AG08395 (cell line): ENCODE measurements around the gene DIP2C.
"Not testable (repeated sequence)": the region's sequence is repeated elsewhere in the genome, so short reads cannot be mapped to it uniquely, and the experiment has no call there.

ENCODE experiments used
- DNase-seq: peaks from one replicate; pipeline ENCODE4 v3.0.0; 2012; ENCODE audit warnings: mixed read lengths, low spot score

Gene DIP2C

DNA sequence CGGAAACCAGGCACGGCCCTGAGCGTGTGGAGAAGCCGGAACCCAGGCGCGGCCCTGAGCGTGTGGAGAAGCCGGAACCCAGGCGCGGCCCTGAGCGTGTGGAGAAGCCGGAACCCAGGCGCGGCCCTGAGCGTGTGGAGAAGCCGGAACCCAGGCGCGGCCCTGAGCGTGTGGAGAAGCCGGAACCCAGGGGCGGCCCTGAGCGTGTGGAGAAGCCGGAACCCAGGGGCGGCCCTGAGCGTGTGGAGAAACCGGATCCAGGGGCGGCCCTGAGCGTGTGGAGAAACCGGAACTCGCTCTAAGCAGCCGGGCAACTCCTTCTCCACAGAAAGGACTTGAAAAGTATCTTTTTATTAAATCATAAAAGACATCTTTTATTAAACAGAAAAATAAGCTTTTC, 388.9 kb downstream of the DIP2C start:
- DNase-seq, result not testable (repeated sequence)

DNA sequence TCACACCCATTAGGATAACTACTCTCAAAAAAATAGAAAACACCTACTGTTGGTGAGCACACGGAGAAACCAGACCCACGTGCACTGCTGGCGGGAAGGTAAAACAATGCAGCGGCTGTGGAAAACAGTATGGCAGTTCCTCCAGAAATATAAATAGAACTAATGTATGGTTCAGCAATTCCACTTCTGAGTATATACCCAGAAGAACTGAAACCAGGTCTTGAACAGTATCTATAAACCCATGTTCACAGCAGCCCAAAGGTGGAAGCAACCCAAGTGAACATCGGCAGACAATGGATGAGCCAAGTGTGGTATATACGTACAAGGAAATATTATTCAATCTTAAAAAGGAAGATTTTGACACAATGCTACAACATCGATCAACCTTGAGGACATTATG, 389.5 kb downstream of the DIP2C start:
- DNase-seq, result no peak

DNA sequence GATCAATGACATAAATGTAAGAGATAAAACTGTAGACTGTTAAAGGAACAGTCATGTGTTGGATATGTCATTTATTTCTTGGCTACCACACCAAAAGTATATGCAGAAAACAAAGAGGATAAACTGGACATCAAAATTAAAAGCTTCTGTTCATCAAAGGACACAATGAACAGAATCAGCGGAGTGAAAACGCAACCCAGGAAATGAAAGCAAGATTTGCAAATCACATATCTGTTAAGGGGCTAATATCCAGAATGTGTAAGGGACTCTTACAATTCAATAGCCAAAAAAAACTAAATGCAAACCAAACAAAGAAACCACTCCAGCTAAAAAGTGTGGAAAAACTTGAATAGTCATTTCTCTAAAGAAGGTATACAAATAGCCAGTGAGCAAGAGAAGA, 390.0 kb downstream of the DIP2C start:
- DNase-seq, result no peak

DNA sequence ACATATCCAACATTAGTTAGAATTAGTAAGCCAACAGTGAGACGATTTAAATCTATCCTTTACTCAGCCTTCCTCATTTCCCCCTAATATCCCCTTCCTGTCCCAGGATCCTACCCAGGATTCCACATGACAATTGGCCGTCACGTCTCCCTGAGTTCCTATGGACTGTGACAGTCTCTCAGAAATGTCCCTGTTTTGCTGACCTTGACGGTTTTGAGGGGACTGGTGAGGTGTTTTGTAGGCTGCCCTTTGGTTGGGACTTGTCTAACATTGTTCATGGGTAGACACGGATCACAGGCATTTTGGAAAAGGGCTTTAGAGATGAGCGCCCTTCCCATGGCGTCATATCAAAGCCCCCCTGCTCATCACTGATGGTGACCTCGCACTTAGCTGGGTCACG, 391.4 kb downstream of the DIP2C start:
- no peak for DNase-seq

DNA sequence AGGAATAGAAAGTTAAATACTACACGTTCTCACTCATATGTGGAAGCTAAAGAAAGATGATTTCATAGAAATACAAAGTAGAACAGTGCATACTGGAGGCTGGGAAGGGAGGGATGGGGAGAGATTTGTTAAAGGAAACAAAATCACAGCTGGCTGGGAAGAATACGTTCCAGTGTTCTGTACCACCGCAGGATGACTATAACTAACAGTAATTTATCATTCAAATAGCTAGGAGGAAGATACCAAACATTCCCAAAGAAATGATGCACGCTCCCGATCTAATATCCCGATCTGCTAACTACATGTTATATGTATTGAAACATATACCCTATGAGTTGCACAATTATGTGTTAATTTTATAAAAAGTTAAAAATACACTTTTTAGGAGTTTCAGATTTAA, 391.9 kb downstream of the DIP2C start:
- peak; percentile 31 for DNase-seq

DNA sequence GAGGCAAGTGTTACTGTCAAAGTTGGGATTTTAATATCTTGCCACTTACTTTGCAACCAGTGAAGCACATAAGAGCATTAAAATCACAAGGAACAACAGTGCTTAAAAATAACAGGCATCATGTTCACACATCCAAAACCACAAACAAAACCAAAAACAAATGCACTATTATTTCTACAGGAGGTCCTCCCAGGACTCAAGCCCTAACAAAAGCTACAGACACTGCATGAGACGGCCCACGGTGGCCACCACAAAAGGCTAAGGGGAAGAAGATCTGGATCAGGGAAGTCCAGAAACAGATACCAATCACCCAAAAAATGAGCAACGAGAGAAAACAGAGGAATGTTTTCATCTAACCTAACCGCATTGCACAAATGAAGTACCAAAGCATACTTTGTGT, 395.8 kb downstream of the DIP2C start:
- no peak for DNase-seq

DNA sequence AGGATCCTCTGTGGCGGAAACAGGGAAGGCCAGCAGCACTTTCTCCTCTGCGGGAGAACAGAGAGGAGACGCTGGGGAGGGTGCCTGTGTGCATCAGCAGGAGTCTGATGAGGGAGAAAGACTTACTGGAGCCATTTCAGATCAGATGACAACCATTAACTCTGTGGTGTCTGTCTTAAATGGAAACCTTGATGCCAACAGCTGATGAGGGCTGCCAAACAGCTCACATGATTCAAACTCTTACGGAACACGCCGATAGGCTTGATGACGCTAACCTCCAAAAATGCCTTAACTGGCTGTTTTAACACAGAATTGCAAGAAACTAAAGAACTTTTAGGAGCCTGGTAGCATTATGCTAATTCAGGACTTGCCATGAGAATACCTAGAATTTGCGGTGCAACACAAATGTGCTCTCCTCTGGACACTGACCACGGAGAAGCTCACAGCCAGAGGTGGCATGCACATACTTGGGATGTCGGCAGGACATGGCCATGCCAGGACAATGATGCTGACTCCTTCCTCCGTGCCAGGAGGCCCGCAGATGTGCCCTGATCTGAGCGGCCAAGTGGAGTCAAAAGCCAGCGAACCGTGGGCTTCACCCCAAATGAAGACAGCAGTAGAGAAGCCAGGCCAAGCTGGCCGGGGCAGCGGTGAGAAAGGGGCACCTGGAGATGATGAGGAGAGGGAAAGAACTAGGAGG, 399.3 kb downstream of the DIP2C start:
- DNase-seq, result peak; percentile 77

DNA sequence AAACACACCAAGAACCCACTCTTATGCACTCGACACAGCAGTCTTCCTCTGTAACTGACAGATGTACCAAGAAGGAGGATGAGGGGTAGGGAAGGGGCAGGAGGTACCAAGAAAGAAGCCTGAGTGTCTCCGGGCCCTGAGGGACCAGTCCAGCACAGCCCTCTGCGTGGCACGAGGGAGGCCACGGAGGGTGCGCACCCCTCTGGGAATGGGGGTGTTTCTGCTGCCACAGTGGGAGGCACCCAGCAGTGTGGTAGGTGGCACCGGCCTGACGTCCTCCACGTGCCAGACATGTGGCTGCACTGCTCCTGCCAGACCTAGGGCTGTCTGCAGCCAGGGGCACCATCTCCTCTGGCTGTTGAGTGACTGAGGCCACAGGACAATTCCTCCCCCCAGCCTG, 399.9 kb downstream of the DIP2C start:
- DNase-seq, result no peak

DNA sequence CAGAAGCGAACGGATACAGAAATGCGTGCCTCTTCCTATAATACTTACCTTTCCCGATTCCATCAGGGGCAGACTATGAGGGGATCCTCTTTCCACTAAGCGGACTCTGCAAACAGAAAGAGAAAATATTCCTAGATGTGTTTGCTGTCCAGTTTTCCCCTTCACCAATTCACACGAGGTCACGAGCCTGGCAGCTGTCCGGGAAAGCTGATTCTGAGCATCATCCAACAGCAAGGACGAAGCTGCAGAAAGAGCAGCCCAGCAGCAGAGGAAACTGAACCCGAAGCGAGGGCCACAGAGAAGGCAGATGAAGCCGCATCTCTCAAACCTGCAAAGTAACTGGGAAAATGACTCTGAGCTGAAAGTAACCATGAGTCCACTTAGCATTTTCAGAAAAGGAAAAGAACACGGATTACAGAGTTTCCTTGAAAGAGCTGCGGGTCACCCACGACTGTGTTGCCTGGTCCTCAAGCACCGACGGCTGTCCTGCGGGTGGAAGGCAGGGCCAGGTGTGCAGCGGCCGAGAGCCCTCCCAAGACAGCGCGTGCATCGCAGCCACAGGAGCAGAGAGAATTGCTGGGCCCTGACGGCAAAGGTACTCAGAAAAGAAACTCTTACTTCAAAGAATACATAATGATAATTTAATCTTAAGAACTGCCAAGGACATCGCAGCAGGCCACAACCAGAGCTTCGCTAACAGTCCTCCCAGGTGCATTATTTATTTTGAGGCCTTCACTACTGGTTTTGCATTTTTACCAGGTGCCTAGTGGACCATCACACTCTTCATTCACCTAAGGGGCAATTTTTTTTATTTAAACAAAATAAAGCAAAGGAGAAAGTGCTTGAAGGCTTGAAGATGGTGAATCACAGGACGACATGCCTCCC, 400.9 kb downstream of the DIP2C start:
- no peak for DNase-seq

DNA sequence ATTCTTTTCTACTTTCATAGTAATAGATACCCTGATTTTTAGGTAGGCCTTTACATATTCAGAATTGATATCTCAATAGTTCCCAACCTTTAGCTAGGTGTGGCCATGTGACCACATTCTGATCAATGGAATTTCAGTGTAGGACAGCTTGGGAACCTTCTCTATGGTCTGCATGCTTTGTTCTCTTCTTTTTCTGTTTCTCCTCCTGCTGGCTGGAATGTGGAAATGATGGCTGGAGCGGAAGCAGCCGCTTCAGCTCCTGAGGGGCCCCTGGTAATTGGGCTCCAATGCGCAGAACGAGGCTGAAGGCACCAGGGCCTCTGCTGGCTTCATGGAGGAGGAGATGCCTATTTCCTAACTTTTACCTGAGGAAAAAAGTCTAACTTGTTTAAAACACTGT, 401.7 kb downstream of the DIP2C start:
- DNase-seq, result peak; percentile 17

DNA sequence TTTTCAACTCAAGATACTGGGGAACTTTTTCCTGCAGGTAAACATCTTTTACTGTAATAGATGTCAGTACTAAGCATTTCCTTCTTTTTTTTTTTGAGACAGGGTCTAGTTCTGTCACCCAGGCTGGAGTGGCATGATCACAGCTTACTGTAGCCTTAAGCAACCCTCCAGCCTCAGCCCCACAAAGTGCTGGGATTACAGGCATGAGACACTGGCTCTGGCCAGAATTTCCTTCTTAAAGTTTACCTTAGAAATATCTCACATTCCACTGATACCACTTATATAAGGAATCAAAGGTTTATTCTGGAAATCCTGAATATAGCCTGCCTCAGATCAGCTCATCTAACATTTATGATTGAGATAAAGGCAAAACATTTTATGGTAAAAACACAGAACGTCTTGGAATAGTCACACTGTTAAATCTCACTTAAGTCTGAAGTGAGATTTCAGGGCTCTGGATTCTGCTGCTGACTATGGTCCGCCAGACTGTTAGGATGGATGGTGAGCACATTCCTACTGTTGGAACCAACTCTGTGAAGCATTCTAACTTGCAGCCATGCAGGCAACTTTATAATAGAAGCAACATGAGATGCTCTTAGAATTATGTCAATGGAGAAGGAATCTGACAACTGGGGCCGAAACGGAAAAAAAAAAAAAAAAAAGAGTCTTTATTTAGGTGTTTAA, 402.3 kb downstream of the DIP2C start:
- no peak for DNase-seq

DNA sequence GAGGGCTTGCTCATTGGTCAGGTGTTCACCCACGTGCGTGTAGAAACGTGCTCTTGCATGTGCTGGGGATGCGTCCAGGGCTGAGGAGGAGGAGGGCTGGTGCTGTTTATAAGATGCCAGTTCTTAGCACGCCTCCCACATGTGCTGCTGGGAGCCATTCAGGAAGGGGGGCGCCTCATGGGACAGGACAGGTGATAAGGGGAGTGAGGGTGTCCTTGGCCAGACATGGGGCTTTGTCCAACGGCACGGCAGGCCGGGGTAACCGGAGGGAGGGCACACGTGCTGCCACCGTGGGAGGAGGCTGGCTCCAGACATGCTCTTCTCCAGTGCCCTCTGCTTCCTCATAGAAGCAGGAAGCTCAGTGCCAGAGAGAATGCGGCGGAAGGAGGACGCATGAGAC, 404.3 kb downstream of the DIP2C start:
- no peak for DNase-seq

DNA sequence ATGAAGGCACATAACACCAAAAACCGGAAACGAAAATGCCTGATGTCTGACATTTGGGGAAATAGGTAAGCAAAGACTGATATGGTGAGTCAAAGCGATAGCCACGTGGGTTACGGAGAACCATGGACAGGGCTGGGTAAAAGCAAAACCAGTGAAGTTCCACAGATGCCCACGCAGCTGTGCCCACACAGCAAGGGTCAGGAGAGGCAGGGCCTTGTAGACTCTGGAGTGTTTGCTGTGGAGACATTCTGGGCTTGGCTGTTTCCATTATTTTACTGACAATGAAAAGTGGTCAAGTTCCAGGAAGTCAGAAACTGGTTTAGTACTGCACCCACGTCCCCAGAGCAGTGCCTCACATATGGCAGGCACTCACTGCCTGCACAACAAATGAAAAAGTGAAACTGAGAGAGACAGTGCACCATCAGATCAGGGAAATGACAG, 405.5 kb downstream of the DIP2C start:
- DNase-seq, result no peak

DNA sequence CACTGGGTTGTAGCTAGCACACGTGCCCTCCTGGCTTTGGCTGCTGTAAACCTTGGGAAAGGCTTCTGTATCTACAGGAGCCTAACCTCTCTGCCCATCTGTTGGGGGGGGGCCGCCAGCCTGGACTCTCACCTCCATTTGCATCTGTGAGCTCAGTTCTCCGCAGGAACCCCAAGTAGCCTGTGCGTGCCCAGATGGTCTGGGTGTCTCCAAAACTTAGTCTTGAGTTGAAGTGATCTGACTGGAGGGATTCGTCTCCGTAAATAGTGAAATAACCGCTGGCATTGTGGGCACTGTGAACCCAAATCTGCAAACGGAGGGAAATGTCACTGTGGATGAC, 406.4 kb downstream of the DIP2C start:
- no peak for DNase-seq

DNA sequence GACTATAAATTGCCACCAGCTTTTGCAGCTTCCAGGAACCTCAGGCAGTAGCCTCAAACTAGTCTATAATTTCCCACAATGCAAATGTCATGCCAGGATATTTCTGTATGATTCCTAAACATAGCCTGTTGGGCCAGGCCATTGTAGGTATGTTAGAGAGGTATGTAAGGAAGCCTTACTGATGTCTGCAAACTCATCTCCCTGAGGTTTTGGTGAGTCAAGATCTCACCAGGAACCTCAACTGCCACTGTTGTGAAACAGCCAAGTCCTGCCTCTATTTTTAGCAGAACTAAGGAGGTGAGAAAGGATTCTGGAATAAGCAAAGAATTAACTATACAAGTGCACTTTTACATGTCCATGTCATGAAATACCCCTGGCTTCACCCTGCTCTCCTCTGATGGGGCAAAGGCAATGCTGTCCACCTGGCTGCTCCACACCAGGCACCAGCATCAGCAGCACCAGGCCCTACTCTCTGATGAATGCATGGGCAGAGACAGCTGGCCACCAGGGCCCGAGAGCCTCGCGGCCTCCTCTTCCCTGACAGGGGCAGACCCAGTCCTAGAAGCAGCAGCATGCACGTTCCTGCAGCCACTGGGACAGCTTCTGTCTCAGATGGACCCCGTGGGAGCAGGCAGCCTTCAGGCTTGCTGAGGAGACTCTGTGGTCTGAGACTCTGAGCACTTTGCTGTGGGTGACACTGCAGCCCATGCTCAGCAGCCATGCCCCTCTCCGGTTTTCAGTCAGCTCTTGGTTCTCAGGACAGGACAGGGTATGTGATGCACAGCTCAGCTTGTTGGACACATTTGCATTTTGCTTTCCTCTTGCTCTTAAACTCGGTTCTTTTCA, 407.0 kb downstream of the DIP2C start:
- DNase-seq, result peak; percentile 40

DNA sequence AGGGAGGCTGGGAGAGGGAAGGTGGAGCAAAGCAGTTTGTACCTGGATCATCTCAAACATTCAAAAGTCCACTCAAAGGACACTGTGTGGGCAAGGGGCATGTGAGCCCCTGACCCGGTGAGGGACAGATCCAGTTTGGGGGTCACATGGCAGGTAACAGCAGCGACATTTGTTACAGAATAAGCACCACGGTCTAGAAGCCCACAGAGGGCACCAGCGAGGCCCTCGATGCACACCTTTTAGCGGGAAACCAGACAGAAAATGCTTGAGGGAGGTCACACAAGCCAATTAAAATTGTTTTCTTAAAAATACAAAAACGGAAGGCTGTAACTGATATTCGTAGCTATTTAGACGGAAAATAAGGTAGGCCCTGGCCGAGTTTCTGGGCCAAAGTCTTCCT, 409.8 kb downstream of the DIP2C start:
- DNase-seq, result no peak

DNA sequence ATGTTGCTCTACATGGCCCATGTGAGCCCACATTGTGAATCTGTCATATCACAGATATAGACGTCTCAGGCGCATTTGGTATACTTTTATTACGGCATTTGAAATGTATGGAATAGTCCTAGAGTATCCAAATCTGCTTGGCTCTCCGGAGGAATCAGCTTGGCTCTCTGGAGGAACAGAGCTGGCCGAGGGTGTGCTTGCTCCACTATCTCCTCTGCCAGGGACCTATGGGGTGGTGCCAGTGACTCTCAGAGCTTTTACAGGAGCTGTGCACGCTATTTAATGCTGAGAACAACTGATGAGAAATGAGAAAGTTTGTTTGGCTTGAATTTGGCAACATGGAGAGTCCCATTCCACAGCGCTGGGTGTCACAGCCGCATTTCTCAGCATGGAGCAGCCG, 410.2 kb downstream of the DIP2C start:
- no peak for DNase-seq

DNA sequence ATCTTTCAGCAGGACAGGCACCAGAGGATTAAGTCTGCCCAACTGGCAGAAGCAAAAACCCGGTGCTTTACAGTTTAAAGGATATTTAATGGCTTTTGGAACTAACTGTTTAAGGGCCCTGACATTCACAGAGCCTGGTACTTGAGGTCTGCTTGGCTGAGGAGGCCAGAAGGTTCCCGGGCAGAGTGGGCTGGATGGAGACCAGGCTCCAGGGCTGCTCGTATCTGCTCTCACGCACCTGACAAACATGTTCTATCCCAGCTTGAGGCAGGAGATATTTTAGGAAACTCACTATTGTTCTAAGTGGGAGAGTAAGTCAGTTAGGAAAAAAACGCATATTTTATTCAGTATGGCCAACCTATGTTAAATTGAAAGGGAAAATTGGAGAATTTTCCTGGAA, 410.8 kb downstream of the DIP2C start:
- DNase-seq, result no peak

DNA sequence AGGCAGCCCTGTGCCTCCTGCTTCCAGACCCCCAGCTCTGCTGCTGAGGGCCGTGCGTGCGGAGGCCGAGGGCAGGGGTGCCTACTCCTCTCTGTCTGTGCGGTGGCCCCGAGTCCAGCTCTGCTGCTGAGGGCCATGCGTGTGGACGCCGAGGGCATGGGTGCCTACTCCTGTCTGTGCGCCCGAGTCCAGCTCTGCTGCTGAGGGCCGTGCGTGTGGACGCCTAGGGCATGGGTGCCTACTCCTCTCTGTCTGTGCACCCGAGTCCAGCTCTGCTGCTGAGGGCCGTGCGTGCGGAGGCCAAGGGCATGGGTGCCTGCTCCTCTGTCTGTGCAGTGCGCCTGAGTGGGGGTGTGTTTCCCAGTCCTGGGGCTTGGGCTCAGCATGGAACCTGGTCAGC, 411.5 kb downstream of the DIP2C start:
- DNase-seq, result no peak

DNA sequence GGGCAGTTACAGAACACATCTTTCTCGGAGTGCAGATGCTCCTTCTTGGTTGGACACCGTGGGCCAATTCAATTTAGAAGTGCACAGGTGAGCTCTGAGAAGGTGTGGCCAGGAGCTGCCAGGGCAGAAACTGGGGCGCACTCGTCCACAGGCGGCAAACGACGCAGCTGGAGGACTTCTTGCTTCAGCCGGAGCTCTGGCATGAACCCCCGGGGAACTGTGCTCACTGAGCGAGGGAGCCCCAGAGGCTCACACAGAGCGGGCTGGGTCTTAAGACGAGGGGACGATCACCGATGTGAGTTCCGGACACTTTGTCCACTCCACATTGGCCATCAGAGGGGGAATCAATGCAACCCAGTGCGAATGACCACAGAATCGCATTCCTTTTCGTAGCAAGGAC, 413.8 kb downstream of the DIP2C start:
- no peak for DNase-seq

DNA sequence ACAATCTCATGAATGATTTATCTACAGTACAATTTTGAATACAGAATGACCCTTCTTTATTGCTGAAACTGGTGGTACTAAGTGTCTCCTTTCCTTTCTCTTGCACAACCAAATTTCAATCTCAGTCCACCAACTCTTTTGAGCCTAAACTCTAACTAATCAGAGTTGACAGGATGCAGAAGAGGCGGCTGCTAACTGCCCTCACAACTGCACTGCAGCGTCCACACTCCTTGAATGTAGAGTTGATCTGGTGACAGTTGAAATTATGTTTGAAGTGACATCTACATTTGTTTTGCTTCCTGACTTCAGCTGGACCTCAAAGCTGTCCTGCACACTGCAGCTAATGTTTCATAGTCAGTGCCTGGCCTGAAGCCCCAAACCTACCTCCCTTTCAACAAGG, 414.6 kb downstream of the DIP2C start:
- DNase-seq, result no peak

DNA sequence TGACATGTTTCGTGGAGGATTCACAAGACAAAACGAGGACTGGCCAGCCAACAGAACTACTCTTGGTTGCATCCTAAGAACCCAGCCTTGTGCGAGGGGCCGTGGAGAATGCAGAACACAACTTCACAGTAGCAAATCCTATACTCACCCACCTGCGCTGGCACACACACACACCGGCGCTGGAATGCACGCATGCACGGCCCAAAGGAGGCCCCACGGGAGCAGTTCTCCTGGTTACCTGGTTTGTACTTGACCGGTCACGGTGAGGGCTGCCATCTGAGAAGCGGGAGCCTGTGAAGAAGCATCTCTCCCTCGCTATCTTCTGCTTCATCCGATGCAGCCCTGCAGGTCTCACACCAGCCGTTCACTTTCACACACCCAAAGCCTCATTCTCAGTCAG, 416.4 kb downstream of the DIP2C start:
- DNase-seq, result no peak
